Measurements from ENCODE around the gene NSD2.

GRCh38 chr4:1901127-1901526 is 29.9 kb downstream of the NSD2 start:
- TF ChIP-seq, protein P1, sequence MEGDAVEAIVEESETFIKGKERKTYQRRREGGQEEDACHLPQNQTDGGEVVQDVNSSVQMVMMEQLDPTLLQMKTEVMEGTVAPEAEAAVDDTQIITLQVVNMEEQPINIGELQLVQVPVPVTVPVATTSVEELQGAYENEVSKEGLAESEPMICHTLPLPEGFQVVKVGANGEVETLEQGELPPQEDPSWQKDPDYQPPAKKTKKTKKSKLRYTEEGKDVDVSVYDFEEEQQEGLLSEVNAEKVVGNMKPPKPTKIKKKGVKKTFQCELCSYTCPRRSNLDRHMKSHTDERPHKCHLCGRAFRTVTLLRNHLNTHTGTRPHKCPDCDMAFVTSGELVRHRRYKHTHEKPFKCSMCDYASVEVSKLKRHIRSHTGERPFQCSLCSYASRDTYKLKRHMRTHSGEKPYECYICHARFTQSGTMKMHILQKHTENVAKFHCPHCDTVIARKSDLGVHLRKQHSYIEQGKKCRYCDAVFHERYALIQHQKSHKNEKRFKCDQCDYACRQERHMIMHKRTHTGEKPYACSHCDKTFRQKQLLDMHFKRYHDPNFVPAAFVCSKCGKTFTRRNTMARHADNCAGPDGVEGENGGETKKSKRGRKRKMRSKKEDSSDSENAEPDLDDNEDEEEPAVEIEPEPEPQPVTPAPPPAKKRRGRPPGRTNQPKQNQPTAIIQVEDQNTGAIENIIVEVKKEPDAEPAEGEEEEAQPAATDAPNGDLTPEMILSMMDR (IDR thresholded peaks at IDR 0.05; ENCODE audit: poor library complexity, severe bottlenecking), result no peak
- no peak for TF ChIP-seq EZH2 (IDR thresholded peaks at IDR 0.05; ENCODE audit: borderline replicate concordance, insufficient read depth, low read length, poor library complexity, severe bottlenecking)
- no peak for TF ChIP-seq RAD21 (conservative IDR thresholded peaks at IDR 0.05)
- TF ChIP-seq TAF1 (IDR thresholded peaks at IDR 0.05; ENCODE audit: low read depth), result no peak
- TF ChIP-seq MXI1 (conservative IDR thresholded peaks at IDR 0.05; ENCODE audit: poor library complexity, severe bottlenecking), result no peak
- no peak for TF ChIP-seq SMC3 (conservative IDR thresholded peaks at IDR 0.05; ENCODE audit: poor library complexity)
- no peak for TF ChIP-seq EP300 (conservative IDR thresholded peaks at IDR 0.05; ENCODE audit: poor library complexity, severe bottlenecking)
- no peak for TF ChIP-seq POLR2AphosphoS5 (IDR thresholded peaks at IDR 0.05)
- TF ChIP-seq REST (IDR thresholded peaks at IDR 0.05; ENCODE audit: borderline replicate concordance), result no peak
